ENCODE measurements around the gene KDM1B.

- TF ChIP-seq EP300 (IDR thresholded peaks at IDR 0.05) (no peak), CTCF (IDR thresholded peaks at IDR 0.05) (no peak)
Measured at GRCh38 chr6:18266523-18266912, 111.3 kb downstream of the KDM1B start.

Measured in ovary (tissue), 3 donors.